Measurements from ENCODE around the gene DIP2C.

DNA sequence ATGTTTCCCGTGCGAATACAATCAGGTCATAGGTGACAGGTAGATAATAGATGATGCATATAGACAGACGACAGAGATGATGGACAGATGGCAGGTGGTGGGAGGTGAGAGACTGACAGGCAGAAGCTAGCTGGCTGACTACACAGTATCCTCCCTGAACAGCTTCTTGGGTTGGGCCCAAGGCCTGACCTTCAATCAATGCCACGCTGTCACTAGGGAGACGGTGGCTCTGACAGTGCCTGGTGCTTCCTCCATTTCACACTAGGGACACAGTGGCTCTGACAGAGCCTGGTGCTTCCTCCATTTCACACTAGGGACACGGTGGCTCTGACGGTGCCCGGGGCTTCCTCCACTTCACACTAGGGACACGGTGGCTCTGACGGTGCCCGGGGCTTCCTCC is 200.1 kb downstream of the DIP2C start:
- TF ChIP-seq SP1 (IDR thresholded peaks at IDR 0.05) (no peak), FOXK2 (IDR thresholded peaks at IDR 0.05) (no peak), NFRKB (IDR thresholded peaks at IDR 0.05) (no peak), TARDBP (IDR thresholded peaks at IDR 0.05) (no peak), ELF4 (IDR thresholded peaks at IDR 0.05) (no peak), LEF1 (IDR thresholded peaks at IDR 0.05; ENCODE audit: borderline replicate concordance) (no peak), ZNF384 (IDR thresholded peaks at IDR 0.05) (no peak), FOXA1 (IDR thresholded peaks at IDR 0.05) (no peak), HDGF (IDR thresholded peaks at IDR 0.05; ENCODE audit: borderline replicate concordance) (no peak), FOXM1 (IDR thresholded peaks at IDR 0.05; ENCODE audit: borderline replicate concordance) (no peak), SUZ12 (IDR thresholded peaks at IDR 0.05) (no peak)
- TF ChIP-seq, protein P1, sequence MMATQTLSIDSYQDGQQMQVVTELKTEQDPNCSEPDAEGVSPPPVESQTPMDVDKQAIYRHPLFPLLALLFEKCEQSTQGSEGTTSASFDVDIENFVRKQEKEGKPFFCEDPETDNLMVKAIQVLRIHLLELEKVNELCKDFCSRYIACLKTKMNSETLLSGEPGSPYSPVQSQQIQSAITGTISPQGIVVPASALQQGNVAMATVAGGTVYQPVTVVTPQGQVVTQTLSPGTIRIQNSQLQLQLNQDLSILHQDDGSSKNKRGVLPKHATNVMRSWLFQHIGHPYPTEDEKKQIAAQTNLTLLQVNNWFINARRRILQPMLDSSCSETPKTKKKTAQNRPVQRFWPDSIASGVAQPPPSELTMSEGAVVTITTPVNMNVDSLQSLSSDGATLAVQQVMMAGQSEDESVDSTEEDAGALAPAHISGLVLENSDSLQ (IDR thresholded peaks at IDR 0.05) = no peak

Data from HEK293T (cell line).